Measurements from ENCODE around the gene E2F7. TPM values are rescaled to one million over a fixed set of nuclear protein-coding genes. Genes with fewer than 3 reads are reported as not detected.

E2F7 gene
- total RNA-seq, 1 experiment from 2014 or later, result 5.7 TPM

DNA sequence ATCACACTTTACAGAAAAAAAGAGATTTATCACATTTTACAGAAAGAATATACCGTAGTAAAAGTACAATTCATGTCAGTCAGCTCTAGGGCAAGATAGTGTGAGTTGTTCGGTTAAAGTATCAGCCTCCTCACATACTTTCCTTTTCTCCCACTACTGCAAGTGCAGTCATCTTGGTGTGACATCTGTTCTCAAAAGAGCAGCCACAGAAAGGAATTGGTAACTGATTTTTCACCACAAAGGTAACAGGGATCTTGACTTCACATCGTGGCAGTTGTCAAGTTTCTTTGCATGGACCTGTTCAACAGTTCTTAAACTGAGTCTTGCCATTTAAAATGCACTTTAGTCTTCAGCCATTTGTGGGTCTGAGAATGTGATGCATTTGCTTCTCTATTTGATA, 5.0 kb upstream of the E2F7 start:
- no peak for DNase-seq (ENCODE audit: low spot score)
- in situ Hi-C loops (cut with HindIII; ENCODE audit: low sequenced_read_pairs), result no loop called here

GRCh38 chr12:77064896-77065360, 441 bp downstream of the E2F7 start:
- in situ Hi-C loops (cut with HindIII; ENCODE audit: low sequenced_read_pairs), result no loop called here
- no peak for DNase-seq (ENCODE audit: low spot score)

GRCh38 chr12:77062846-77063461, 2.4 kb downstream of the E2F7 start:
- DNase-seq (ENCODE audit: low spot score), result no peak
- in situ Hi-C loops (cut with HindIII; ENCODE audit: low sequenced_read_pairs), result no loop called here

DNA sequence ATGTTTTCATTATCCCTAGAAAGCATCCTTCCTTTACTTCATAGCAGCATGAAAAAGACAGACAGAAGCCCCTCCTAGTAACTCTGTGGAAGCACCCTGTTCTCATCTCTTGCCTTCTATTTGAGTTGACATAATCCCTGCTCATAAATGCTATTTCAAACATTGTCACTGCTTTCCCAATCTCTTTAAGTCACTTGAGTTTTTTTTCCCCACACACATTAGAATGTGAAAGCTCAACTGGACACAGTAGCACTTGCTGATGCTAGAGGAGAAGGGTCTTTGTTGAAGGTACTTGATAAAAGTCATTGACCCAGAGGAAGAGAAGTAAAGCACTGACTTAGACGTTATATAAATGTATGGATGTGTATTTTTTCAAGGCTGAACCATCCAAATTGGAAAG, 3.0 kb downstream of the E2F7 start:
- no peak for DNase-seq (ENCODE audit: low spot score)
- in situ Hi-C loops (cut with HindIII; ENCODE audit: low sequenced_read_pairs), result no loop called here

GRCh38 chr12:77060883-77061240, 4.5 kb downstream of the E2F7 start:
- DNase-seq (ENCODE audit: low spot score), result no peak
- in situ Hi-C loops (cut with HindIII; ENCODE audit: low sequenced_read_pairs), result no loop called here

DNA sequence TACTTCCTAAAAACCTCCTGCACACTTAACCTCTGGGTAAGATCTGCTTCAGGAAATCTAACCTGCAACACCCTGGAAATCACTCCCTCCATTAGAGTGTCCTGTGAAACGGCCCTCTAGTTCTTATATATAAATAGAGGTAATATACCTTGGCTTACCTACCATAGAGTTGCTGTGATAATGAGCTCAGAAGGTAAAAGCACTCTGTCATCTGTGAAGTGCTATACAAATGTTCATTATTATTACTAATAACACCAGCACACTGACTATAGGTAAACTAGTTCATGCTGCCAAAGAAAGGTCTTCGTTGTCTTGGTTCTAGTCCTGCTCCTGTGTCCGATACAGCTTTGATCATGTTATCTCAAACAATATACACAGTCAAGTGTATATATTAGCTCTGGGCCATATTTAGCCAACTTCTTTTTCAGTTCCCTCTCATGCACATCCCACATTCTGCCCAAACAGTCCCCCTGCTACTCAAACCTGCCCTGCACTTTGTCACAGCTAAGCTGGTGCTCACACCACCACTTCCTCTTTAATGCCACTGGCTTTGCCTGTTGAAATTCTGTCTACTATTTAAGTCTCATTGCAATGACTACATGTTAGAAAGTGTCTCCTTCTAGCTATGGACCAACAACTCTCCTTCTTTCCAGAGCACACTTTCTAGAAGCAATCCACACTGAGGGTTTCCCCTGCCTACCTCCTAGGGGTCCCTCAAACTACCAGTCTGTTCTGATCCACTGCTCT, 5.1 kb downstream of the E2F7 start:
- in situ Hi-C loops (cut with HindIII; ENCODE audit: low sequenced_read_pairs), result no loop called here
- DNase-seq (ENCODE audit: low spot score), result no peak

- in situ Hi-C loops (cut with HindIII; ENCODE audit: low sequenced_read_pairs), result no loop called here
These were observed 6.6 kb downstream of the E2F7 start for GRCh38 chr12:77058740-77059139.

DNA sequence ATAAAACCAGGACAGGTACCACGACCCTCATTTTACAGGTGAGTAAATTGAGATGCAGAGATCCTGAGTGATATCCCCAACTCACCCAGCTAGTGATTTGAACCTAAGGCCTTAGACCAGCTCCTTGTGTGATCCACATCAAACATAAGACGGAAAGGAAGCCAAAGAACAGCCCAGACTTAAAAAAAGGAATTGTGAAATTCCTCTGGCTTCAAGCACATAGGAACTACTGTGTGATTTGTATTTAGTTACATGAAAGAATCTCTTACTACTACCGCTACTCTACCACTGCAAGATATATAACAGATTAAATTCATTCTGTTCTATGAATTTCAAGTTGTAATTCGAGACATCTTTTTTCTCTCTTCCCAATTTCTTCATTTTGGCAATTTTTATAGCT, 10.5 kb downstream of the E2F7 start:
- no peak for DNase-seq (ENCODE audit: low spot score)
- in situ Hi-C loops (cut with HindIII; ENCODE audit: low sequenced_read_pairs), result no loop called here

More at GRCh38 chr12:77058740-77059139, 6.6 kb downstream of the E2F7 start:
- no peak for DNase-seq (ENCODE audit: low spot score)

DNA sequence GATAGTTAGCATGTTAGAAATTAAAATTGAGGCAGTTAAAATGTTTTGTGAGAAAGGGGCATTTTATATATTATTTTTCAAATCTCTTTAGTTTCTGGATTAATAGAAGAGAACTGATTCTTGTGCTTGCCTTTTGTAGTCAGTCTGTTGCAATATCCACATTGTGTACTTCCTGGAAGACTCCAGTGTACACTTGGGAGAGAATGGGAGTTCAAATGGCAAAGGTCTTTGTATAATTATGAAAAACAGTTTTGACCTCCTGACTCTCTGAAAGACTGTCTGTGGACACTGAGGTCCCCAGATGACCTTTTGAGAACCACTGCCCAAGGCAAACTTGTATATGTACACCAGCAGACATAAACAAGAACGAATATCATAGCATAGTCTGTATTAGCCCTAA, 12.1 kb downstream of the E2F7 start:
- no peak for DNase-seq (ENCODE audit: low spot score)
- in situ Hi-C loops (cut with HindIII; ENCODE audit: low sequenced_read_pairs), result no loop called here

GRCh38 chr12:77049767-77050353, 15.5 kb downstream of the E2F7 start:
- DNase-seq (ENCODE audit: low spot score), result peak; percentile 65
- in situ Hi-C loops (cut with HindIII; ENCODE audit: low sequenced_read_pairs), result no loop called here

DNA sequence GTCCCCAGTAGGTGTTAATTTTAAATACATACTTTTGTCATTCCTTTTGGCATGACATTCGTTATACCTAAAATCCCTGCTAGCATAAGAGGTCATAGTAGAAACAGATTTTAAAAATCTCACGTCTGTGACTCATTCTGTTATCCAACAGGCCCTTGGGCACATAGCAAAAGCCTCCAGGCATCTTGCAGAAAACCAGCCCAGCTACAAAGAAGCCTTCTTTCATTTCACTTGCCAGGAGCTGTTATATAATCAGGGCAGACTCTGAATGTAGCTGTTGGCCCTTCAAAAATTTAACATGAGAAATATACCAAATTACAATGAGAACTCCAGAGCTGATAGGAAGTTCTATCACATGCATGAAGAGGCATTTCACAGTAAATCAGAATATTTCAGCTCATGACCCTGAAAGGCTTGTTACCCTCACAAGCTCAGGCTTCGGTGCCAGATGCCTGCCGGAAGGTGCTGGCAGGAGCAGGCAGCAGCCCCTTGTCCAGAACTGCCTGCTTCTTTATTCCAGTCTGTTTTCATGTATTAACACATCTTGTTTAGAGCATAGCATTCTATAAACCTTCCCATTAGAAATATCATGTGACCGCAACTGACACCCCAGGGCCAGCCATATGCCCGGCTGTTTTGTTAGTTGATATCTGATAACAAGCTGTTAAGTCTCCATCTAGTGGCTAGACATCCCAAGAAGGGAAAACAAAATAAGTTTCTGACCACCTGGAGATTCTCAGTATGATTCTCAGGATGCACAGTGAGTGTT, 17.8 kb downstream of the E2F7 start:
- DNase-seq (ENCODE audit: low spot score), result peak; percentile 77
- in situ Hi-C loops (cut with HindIII; ENCODE audit: low sequenced_read_pairs), result no loop called here

DNA sequence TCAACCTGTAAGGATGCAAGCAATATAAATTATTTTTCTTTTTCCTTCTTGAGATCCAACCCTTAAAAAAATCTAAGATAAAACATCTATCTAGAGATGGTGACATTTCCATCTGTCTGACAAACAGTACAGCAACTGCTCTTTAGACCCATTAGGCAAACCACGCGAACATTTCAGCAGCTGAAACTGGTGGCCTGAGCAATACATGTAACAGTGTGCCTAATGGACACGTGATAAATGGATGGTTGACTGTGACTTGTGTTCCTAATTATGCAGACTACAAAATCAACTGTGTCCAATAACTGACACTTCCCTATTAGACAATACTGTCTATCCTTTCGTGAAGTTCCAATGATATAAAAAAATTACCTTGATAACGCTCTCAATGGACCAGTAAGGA, 18.9 kb downstream of the E2F7 start:
- in situ Hi-C loops (cut with HindIII; ENCODE audit: low sequenced_read_pairs), result no loop called here
- no peak for DNase-seq (ENCODE audit: low spot score)

- DNase-seq (ENCODE audit: low spot score), result peak; percentile 34
- in situ Hi-C loops (cut with HindIII; ENCODE audit: low sequenced_read_pairs), result no loop called here
These were observed 20.2 kb downstream of the E2F7 start for GRCh38 chr12:77045183-77045582.

GRCh38 chr12:77044721-77045120, 20.6 kb downstream of the E2F7 start:
- in situ Hi-C loops (cut with HindIII; ENCODE audit: low sequenced_read_pairs), result no loop called here

GRCh38 chr12:77042833-77043232, 22.5 kb downstream of the E2F7 start:
- in situ Hi-C loops (cut with HindIII; ENCODE audit: low sequenced_read_pairs), result no loop called here
- no peak for DNase-seq (ENCODE audit: low spot score)

More at GRCh38 chr12:77044721-77045120, 20.6 kb downstream of the E2F7 start:
- peak; percentile 23 for DNase-seq (ENCODE audit: low spot score)

GRCh38 chr12:77040231-77040630, 25.1 kb downstream of the E2F7 start:
- DNase-seq (ENCODE audit: low spot score), result no peak
- in situ Hi-C loops (cut with HindIII; ENCODE audit: low sequenced_read_pairs), result no loop called here

DNA sequence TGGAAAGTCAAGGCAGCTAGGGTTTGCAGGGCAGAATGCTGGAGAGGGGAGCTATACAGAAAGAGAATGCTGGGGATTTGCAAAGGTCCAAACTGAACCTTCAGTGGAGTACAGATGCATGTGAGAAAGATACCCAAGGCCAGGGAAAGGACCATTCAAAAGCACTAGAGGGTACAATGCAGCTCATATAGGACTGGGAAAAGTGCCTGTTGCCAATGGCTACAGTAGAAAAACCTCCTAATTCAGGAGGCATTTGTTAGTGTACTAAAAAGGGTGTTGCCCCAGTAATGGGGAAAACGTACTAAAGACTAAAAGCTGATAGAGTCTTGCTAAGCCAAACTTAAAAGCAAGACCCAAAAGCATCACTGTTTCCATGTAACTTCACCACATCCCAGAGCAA, 30.1 kb downstream of the E2F7 start:
- in situ Hi-C loops (cut with HindIII; ENCODE audit: low sequenced_read_pairs), result no loop called here
- no peak for DNase-seq (ENCODE audit: low spot score)

- no peak for DNase-seq (ENCODE audit: low spot score)
- in situ Hi-C loops (cut with HindIII; ENCODE audit: low sequenced_read_pairs), result no loop called here
These were observed 31.5 kb downstream of the E2F7 start for GRCh38 chr12:77033658-77034536.

- in situ Hi-C loops (cut with HindIII; ENCODE audit: low sequenced_read_pairs), result no loop called here
- no peak for DNase-seq (ENCODE audit: low spot score)
These were observed 33.0 kb downstream of the E2F7 start for GRCh38 chr12:77032406-77032805.

All from G401 (cell line).